HL-60/S4 treated with retinoic acid at 250 ng/mL for 4 days and 3 days (cell line): ENCODE data around the gene SOX6.
"Not testable (repeated sequence)": the region's sequence is repeated elsewhere in the genome, so short reads cannot be mapped to it uniquely, and the experiment has no call there.

ENCODE experiments used
- in situ Hi-C: fragments of 300-500 bp; cut with MboI; formaldehyde crosslinking; loops from 2 replicates; pipeline ENCODE4 v1.7.0; 2022; ENCODE audit warnings: low sequenced_read_pairs

Gene SOX6

DNA sequence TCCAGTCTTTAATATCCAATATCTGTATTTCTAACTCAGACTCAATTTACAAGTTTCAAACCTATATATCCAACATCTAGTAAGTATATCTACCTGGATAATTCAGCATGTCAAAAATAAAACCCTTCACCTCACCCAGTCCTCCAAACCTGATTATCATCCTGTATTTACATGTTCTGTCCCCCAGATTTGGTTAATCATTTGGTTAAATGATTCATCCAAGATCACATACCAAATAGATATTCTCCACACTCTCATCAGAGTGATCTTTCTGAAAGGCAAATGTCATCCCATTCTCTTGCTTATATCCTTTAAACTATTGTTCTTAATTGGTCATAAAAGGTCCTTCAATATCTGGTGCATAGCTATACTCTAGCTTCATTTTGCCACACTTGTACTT lies 199.0 kb downstream of the SOX6 start:
- in situ Hi-C loops = no loop called here

DNA sequence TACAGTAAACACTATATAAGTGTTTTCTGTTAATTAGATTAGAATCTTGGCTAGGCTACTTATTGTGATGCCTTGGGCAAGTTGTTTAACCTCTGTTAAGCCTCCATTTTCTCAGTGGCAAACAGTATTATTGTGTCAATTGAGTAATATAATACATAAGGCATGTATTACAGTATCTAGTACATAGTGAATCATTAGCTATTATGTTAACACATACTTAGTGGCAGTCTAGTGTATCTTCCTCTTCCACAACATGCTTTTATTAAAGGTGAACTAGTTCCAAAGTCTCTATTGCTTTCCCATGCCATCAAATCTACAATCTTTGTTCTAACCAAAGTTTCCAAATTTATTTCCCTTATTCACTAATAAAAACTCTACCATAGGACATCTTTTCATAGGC lies 200.9 kb downstream of the SOX6 start:
- in situ Hi-C loops = no loop called here

DNA sequence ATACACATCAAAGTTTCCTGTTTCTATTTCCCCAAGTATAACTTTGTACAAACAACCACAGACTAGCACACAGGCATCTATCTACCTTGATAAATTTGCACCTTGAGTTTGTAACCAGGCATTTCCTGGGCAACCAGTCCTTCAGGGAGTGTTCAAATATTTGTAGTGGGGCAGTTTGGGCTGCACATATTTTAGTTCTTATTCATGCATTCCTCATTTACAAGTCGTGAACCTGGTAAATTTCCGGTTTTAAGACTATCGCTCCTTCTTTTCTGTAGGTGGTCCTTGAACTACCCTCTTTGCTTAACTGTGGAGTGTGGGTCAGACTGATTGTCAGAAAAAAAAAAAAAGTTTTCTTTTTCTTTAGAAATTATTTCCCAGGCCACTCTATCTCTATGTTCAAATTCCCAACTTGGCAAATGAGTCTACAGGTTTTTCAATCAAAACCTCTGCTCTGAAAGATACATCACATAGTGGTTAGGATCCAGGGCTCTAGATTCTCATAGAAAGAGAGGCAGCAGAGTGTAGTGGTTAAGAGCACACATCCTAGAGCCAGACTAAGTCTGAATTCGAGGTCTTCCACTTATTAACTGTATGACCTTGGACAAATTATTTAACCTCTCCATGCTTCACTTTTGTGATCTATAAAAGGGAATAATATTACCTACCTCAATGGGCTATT lies 201.5 kb downstream of the SOX6 start:
- in situ Hi-C loops = no loop called here

DNA sequence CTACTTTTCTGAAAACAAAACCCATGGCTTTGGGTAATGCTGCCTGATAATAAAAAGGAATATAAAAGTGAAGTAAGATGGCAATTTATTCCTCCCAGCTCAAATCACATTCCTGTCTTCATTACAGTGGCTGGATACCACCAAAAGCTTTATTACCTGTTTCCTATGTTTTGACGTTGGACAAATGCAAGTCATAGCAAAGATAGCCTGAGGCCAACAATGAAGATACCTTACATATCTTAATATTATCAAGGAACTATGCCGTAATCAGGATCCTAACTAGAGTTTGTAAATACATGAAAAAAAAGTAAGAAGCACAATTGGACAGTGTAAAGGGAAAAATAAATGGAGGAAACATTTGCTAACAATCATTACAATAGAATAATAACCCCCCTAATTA lies 202.4 kb downstream of the SOX6 start:
- in situ Hi-C loops = no loop called here

- in situ Hi-C loops = no loop called here
Observed at GRCh38 chr11:16151138-16151537, 205.2 kb downstream of the SOX6 start.

GRCh38 chr11:16149476-16149875 lies 206.9 kb downstream of the SOX6 start:
- in situ Hi-C loops = no loop called here

DNA sequence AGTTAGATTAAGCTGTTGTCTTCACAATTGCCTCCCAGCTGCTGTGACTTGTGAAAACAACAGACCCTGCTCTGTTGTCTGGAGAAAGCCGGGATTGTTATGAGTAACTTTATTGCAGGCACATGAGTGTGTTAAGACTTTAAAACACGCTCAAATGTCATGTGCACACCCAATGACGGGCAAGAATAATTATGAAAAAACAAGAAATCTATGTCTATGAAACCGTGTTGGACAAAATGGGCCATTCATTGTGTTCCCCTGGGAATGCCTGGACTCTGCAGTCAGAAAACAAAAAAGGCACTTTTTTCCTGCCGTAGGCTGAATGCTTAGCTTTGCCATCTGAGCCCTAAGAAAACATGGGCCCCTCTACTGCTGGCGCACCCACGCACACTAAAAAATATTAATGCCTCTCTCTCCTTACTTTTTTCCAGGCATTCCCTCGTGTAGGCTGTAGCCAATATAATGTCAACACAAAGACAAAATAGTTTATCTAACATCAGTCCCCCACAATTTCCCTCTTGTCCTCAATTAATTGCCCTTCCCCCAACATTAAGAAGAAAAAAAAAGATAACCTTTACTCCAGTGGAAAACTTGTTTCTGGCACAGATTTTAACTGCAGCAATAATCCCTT lies 207.9 kb downstream of the SOX6 start:
- in situ Hi-C loops = no loop called here

DNA sequence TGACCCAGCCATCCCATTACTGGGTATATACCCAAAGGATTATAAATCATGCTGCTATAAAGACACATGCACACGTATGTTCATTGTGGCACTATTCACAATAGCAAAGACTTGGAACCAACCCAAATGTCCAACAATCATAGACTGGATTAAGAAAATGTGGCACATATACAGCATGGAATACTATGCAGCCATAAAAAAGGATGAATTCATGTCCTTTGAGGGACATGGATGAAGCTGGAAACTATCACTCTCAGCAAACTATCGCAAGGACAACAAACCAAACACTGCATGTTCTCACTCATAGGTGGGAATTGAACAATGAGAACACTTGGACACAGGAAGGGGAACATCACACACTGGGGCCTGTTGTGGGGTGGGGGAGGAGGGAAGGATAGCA lies 209.4 kb downstream of the SOX6 start:
- in situ Hi-C loops = not testable (repeated sequence)

GRCh38 chr11:16141614-16142013 lies 214.7 kb downstream of the SOX6 start:
- in situ Hi-C loops = not testable (repeated sequence)

GRCh38 chr11:16141162-16141561 lies 215.2 kb downstream of the SOX6 start:
- in situ Hi-C loops = not testable (repeated sequence)

DNA sequence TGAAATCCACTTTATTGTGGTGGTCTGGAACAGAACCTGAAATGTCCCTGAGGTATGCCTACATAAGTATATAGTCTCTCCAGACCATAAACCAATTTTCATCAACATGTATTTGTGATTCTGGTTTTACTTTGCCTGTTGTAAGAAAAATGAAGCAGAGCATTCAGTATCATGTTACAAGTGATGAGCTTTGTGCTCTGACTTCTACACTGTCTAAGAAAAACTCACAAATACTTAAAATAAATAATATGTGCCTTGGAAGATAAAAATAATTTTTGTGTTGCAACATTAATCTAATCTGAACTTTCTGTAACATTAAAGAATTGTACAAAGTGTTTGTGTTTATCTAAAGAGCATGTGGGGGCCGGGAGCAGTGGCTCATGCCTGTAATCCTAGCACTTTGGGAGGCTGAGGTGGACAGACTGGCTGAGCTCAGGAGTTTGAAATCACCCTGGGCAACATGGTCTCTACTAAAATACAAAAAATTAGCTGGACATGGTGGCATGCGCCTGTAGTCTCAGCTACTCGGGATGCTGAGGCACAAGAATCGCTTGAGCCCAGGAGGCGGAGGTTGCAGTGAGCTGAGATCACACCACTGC lies 219.5 kb downstream of the SOX6 start:
- in situ Hi-C loops = no loop called here

DNA sequence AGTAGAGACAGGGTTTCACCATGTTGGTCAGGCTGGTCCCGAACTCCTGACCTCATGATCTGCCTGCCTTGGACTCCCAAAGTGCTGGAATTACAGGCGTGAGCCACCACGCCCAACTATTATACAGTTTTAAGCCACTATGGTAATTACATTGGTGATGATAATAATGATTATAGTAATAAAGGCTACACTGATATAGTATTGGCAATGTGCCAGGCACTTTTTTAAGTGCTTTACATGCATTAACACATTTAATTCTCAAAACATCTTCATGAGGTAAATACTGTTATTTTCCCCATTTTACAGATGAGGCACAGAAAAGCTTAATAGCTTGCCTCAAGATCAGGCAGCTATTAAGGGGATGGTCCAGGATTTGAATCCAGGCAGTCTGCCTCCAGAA lies 222.5 kb downstream of the SOX6 start:
- in situ Hi-C loops = no loop called here

- in situ Hi-C loops = no loop called here
Observed at GRCh38 chr11:16127732-16128131, 228.6 kb downstream of the SOX6 start.

GRCh38 chr11:16126362-16126761 lies 230.0 kb downstream of the SOX6 start:
- in situ Hi-C loops = no loop called here

DNA sequence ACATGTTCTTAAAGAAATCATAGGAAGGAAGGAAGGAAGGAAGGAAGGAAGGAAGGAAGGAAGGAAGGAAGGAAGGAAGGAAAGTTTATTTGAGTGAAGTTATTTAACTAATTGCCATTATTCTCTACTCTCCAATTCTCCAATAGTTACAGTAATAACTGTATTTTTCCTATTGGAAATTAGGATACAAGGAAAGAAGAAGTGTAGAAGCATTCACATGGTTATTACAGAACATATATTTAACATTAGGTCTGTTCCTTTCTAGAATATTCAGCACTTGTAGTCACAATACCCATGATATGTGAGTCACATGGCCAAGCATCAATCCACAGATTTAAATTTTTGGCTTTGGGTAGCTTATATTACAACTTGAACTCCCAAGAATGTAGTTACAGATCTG lies 230.6 kb downstream of the SOX6 start:
- in situ Hi-C loops = no loop called here

GRCh38 chr11:16124390-16124789 lies 232.0 kb downstream of the SOX6 start:
- in situ Hi-C loops = no loop called here

GRCh38 chr11:16121853-16122252 lies 234.5 kb downstream of the SOX6 start:
- in situ Hi-C loops = no loop called here

DNA sequence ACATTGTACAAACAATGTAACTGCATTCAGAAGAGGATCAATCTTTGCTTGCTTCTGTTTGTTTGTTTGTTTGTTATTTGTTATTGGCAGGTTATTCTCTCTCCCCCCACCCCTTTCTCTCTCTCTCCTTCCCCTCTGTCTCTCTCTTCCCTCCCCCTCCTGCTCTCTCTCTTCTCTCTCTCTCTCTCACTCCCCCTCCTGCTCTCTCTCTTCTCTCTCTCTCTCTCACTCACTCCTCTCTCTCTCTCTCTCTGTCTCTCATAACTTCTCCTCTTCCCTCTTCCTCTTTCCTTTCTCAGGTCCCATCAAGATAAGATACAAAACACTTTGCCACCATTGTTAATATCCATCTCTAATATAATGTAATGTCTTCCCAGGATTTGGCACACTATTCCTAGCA lies 236.3 kb downstream of the SOX6 start:
- in situ Hi-C loops = no loop called here

GRCh38 chr11:16117989-16118756 lies 238.2 kb downstream of the SOX6 start:
- in situ Hi-C loops = no loop called here

DNA sequence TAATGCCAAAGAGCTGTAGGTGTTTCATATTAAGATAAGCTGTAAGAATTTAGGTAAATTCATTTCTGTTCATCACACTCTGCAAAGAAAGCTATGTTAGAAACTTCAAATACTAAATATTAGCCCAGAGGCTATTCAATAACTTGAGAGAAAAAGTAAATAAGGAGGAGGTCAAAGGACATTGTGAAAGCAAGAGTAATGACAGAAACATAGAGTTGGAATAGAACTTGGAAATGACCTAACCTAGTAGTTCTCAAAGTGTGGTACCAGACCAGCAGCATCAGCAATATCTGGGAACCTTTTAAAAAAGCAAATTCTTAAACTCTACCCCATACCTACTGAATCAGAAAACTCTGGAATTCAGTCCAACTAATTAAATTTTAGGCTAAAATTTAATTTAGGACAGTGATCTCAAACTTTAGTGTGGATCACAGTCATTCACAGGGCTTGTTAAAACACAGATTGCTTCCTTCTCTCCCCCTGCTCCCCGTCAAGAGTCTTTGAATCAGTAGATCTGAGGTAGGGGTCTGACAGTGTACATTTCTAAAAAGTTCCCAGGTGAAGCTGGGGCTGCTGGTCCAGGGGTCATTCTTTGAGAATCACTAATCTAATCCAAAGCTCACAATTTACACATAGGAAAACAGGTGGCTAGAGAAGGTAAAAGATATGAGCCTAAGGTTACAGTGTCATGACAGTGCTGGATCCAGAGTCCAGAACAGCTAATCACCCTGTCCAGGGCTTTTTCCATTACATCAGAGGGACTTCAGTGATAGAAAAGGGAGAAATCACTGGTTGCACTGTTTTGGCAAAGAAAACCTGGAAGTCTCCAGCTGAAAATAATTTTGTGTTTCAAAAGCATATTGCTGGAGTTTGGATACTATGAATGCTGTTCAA lies 241.1 kb downstream of the SOX6 start:
- in situ Hi-C loops = no loop called here

DNA sequence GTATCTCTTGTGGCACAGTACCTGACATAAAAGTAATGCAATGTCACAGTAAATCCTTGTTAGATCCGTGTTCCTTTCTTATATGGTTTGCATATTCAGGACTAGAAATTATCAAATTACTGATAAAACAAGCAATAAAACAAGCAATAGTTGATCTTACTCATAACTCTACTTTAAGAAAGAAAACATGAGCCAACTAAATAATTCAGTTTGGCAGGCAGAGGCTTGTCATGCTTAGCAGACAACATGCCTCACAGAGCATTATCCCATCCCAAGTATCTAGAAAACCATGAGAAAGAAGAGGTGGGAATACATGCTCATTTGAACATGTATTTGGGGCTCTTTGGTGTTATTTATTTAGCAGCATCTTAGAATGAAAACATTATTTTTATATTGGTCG lies 241.9 kb downstream of the SOX6 start:
- in situ Hi-C loops = no loop called here
